ENCODE results near the gene HAUS1.
"Not testable (repeated sequence)": the region's sequence is repeated elsewhere in the genome, so short reads cannot be mapped to it uniquely, and the experiment has no call there.

HAUS1 gene

DNA sequence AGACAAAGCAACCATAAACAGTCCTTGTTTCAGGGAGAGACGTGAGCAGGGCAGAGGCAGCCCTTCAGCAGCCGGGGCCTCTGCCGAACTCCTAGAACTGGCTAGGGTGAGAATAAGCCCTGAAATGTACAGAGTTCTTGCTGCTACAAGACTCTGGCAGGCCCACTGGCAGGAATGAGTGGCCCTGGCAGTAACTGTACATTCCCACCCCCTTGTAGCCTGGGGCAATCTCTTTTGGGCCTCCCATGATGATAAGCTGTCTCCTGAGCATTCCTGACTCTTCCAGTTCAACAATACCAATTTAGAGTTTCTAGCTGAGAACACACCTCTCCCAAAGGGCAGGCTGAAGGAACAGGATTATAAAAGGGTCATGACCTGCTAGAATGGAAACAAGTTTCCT is 54.3 kb downstream of the HAUS1 start:
- Histone ChIP-seq H3K4me3 (ENCODE audit: low read depth, low read length) (no peak overlapping the region), H3K36me3 (no peaks in the 10 kb centered on the region), H3K9me3 (no peaks in the 10 kb centered on the region), H3K4me1 (no peaks in the 10 kb centered on the region; the same call in 1 of the 2 replicates), H3K27me3 (no peaks in the 10 kb centered on the region)
- no peak for DNase-seq
- TF ChIP-seq, protein P1, sequence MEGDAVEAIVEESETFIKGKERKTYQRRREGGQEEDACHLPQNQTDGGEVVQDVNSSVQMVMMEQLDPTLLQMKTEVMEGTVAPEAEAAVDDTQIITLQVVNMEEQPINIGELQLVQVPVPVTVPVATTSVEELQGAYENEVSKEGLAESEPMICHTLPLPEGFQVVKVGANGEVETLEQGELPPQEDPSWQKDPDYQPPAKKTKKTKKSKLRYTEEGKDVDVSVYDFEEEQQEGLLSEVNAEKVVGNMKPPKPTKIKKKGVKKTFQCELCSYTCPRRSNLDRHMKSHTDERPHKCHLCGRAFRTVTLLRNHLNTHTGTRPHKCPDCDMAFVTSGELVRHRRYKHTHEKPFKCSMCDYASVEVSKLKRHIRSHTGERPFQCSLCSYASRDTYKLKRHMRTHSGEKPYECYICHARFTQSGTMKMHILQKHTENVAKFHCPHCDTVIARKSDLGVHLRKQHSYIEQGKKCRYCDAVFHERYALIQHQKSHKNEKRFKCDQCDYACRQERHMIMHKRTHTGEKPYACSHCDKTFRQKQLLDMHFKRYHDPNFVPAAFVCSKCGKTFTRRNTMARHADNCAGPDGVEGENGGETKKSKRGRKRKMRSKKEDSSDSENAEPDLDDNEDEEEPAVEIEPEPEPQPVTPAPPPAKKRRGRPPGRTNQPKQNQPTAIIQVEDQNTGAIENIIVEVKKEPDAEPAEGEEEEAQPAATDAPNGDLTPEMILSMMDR (IDR thresholded peaks at IDR 0.05; ENCODE audit: low read depth, low read length) = no peak

DNA sequence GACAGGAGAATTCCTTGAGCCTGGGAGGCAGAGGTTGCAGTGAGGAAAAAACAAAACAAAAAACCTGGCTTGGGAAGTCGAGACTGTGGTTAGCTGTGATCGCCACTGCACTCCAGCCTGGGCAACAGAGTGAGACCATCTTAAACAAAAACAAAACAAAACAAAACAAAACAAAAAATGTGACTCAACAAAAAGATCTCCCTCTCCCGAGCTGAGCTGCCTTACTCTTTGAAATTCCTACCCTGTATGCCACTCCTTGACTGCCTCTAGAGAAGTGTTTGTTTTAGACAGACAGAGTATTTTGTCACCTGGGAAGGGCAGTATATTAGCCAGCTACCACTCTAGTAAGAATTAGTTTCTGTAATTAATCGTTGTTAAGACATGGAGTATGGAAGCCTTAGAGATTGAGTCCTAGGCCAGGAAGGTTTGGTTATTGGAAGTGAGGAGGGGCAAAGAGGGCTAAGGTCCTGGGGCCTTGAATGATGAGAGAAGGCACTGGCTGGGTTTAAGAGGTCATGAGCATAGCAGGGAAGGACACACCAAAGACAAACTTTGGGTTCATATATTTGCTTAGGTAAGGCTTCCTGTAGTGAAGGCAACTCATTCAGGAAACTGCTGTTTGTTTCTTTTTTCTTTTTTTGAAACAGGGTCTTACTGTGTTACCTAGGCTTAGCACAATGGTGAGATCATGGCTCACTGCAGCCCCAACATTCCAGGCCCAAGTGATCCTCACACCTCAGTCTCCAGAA is 56.0 kb downstream of the HAUS1 start:
- H3K4me3 ChIP-seq (ENCODE audit: low read depth, low read length) = no peak overlapping the region
- no peak for DNase-seq

DNA sequence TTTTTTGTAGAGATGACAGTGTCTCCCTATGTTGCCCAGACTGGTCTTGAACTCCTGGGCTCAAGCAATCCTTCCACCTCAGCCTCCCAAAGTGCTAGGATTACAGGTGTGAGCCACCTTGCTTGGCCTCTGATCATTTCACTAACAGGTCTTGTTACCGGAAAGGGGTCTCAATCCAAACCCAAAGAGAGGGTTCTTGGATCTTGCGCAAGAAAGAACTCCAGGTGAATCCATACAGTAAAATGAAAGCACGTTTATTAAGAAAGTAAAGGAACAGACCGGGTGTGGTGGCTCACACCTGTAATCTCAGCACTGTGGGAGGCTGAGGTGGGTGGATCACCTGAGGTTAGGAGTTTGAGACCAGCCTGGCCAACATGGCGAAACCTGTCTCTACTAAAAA is 56.7 kb downstream of the HAUS1 start:
- not testable (repeated sequence) for H3K36me3 ChIP-seq; H3K4me1 ChIP-seq; H3K27me3 ChIP-seq; H3K4me3 ChIP-seq (ENCODE audit: low read depth, low read length); H3K9me3 ChIP-seq; DNase-seq

More for the DNA sequence above, 56.0 kb downstream of the HAUS1 start:
- Histone ChIP-seq H3K9me3 (no peaks in the 10 kb centered on the region), H3K27me3 (no peaks in the 10 kb centered on the region), H3K4me1 (no peaks in the 10 kb centered on the region), H3K36me3 (no peaks in the 10 kb centered on the region)
- TF ChIP-seq, protein P1 (IDR thresholded peaks at IDR 0.05; ENCODE audit: low read depth, low read length) = no peak

DNA sequence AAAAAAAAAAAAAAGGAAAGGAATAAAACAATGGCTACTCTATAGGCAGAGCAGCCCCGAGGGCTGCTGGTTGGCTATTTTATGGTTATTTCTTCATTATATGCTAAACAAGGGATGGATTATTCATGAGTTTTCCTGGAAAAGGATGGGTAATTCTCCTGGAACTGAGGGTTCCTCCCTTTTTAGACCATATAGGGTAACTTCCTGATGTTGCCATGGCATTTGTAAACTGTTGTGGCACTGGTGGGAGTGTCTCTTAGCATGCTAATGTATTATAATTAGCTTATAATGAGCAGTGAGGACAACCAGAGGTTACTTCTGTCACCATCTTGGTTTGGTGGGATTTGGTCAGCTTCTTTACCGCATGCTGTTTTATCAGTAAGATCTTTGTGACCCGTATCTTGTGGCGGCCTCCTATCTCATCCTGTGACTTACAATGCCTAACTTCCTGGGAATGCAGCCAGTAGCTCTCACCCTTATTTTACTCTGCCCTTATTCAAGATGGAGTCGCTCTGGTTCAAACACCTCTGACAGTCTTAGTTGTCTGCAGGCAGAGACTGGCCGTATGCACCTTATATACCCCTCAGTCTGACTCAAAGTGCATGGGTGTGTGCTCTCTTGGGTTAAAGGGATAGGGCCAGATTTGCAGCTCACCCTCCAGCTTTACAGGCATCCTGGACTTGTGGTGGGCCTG is 57.7 kb downstream of the HAUS1 start:
- Histone ChIP-seq H3K4me1 (no peaks in the 10 kb centered on the region), H3K36me3 (no peaks in the 10 kb centered on the region), H3K4me3 (ENCODE audit: low read depth, low read length) (no peak overlapping the region), H3K9me3 (no peaks in the 10 kb centered on the region), H3K27me3 (no peaks in the 10 kb centered on the region)
- TF ChIP-seq, protein P1 (IDR thresholded peaks at IDR 0.05; ENCODE audit: low read depth, low read length) = no peak
- DNase-seq = no peak

DNA sequence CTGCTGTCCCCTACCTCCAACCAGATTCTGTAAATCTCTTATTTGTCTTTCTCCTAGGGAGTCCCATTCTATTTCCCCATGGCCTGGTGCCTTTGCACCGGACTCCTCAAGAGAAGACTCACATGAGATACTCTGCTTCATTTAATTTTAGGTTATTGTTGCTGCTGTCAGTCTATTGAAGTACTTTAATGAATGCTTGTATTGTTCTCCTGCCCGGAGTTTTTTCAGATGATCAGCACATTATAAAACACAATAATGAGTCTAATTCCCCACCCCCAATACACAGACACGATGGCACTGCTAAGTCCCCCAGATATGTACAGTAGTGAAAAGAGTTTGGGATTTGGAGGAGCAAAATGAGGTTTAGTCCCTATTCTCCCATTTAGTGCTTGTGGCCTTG is 58.9 kb downstream of the HAUS1 start:
- no peaks in the 10 kb centered on the region for H3K27me3 ChIP-seq
- no peaks in the 10 kb centered on the region for H3K36me3 ChIP-seq
- no peaks in the 10 kb centered on the region for H3K9me3 ChIP-seq
- no peak for DNase-seq
- TF ChIP-seq, protein P1 (IDR thresholded peaks at IDR 0.05; ENCODE audit: low read depth, low read length) = no peak
- no peaks in the 10 kb centered on the region for H3K4me1 ChIP-seq
- H3K4me3 ChIP-seq (ENCODE audit: low read depth, low read length) = no peak overlapping the region

DNA sequence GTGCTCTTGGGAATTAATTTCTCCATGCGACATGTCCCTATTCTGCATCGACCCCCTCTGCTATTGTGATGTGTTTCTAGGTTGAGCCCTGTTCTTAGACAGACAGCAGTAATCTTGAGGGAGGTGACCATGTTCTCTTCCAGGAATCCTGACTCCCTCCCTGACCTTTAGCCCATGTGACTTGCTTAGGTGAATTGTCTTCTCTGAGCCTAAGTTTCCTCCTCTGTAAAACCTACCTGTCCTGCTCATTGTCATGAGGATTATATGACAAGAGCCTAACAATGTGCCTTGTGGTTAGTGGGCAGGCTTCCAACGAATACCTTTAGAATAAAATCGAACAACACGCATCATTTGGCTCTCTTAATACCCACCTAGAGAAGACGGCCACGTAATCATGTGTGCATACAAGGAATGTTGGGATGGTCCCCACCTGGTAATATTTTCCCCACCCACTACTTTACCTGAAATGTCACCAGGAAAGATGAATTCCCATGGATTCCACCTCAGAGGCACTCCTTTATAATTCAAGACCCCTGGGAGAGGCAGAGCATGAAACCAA is 59.8 kb downstream of the HAUS1 start:
- TF ChIP-seq, protein P1 (IDR thresholded peaks at IDR 0.05; ENCODE audit: low read depth, low read length) = no peak

DNA sequence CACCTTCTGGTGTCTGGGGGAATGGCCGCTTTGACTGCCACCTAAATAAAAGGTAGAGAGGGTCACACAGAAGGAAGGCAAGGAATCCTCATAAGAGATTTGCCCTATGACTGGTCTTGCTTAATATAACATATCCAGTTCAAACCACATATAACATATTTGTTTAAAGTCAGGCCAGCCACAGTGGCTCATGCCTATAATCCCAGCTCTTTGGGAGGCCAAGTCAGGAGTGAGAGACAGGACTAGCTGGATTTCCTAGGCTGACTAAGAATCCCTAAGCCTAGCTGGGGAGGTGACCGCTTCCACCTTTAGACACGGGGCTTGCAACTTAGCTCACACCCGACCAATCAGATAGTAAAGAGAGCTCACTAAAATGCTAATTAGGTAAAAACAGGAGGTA is 60.3 kb downstream of the HAUS1 start:
- H3K36me3 ChIP-seq; H3K4me3 ChIP-seq (ENCODE audit: low read depth, low read length); H3K9me3 ChIP-seq; H3K27me3 ChIP-seq; DNase-seq; H3K4me1 ChIP-seq: not testable (repeated sequence)

More for the DNA sequence above, 59.8 kb downstream of the HAUS1 start:
- Histone ChIP-seq H3K4me3 (ENCODE audit: low read depth, low read length) (no peak overlapping the region), H3K9me3 (no peaks in the 10 kb centered on the region), H3K4me1 (no peaks in the 10 kb centered on the region), H3K27me3 (no peaks in the 10 kb centered on the region), H3K36me3 (no peaks in the 10 kb centered on the region)
- no peak for DNase-seq

Data from BE2C (cell line).